ENCODE data around the gene MPPE1. TPM values are rescaled to one million over a fixed set of nuclear protein-coding genes. Genes with fewer than 3 reads are reported as not detected.

Gene MPPE1
- total RNA-seq, 1 donor from 2014 or later: 67.0 TPM

DNA sequence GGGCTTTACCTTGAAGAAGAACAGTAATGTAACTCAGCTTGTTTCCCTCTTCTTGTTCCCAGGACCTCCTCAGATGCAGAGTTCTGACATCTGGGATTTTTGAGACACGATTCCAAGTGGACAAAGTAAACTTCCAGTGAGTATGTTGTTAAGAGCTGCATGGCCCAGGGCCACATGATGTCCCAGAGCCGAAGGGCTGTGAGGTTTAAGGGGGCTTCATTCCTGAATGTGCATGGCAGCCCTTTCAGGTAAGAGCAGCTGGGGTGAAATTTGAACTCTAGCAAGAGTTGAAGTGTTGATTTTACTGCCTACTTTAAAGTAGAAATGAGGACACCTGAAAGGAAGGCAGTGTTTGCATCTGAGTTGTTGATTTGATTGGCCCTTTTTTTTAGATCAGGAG lies 43.6 kb downstream of the MPPE1 start:
- H3K4me3 ChIP-seq: no peak overlapping the region
- no peaks in the 10 kb centered on the region for H3K27me3 ChIP-seq
- no peaks in the 10 kb centered on the region for H3K36me3 ChIP-seq
- H3K9me3 ChIP-seq: no peaks in the 10 kb centered on the region
- no peaks in the 10 kb centered on the region for H3K4me1 ChIP-seq
- H3K27ac ChIP-seq: no peak overlapping the region
- ATAC-seq: no peak
- no peak for TF ChIP-seq CTCF (IDR thresholded peaks at IDR 0.05)
- no peak for DNase-seq
- intact Hi-C loops (cut with DNase I): no loop called here

DNA sequence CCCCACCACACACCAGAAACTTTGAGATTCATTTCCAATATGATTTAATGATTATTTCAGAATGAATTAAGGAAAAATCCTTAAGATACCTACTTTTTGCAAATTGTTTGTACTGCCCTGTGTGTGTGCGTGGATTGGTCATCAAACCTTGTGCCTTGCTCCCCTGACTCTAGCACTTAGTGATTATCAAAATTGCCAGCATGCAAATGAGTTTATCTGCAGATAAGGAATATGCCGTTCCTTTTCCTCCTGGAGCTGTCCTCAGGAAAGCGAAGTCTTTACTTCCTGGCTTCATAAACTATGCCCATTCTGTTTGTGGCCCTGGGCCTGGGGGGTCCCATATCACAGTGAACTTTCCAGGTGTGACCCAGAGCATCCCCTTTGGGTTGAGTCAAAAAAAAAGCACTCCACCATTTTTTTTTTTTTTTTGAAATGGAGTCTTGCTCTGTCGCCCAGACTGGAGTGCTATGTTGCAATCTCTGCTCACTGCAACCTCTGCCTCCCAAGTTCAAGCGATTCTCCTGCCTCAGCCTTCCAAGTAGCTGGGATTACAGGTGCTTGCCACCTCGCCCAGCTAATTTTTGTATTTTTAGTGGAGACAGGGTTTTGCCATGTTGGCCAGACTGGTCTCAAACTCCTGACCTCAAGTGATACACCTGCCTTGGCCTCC lies 45.5 kb downstream of the MPPE1 start:
- Histone ChIP-seq H3K4me3 (no peak overlapping the region), H3K4me1 (no peaks in the 10 kb centered on the region), H3K36me3 (no peaks in the 10 kb centered on the region), H3K27me3 (no peaks in the 10 kb centered on the region), H3K27ac (no peak overlapping the region), H3K9me3 (no peaks in the 10 kb centered on the region)
- intact Hi-C loops (cut with DNase I): no loop called here
- TF ChIP-seq CTCF (IDR thresholded peaks at IDR 0.05): no peak
- ATAC-seq (no peak), DNase-seq (no peak)

DNA sequence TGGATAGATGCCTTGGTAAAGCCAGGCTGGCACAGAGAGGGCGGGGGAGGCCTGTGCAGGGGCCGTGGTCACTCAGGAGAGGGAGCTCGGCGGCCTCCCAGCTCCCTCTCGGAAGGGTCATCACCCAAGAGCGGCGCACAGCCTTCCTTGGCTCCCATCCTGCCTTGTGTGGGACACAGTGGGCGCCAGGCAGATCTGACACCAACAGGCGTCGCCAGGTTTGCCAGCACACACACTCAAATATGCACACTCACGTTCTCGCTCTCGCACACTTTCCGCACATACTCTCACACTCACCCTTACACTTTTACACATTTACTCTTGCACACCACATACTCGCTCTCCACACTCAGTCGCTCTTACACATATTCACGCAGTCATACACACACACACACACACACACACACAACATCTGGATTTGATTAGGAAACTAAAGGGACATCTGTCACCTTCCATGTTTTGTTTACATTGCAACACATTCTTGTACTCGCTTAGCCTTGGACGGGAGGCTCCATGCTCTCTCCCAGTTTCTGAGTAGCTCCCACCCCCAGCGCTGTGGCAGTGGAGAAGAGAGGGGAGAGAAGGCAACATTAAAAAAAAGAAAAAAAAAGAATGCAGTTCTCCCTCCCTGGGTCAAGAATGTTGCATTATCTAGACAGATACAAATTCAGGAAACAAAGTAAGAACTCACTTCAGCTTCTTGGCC lies 46.4 kb downstream of the MPPE1 start:
- Histone ChIP-seq H3K9me3 (no peaks in the 10 kb centered on the region), H3K27me3 (no peaks in the 10 kb centered on the region), H3K36me3 (no peaks in the 10 kb centered on the region), H3K27ac (no peak overlapping the region), H3K4me3 (no peak overlapping the region), H3K4me1 (no peaks in the 10 kb centered on the region)
- DNase-seq: no peak
- intact Hi-C loops (cut with DNase I): no loop called here
- TF ChIP-seq CTCF (IDR thresholded peaks at IDR 0.05): no peak
- no peak for ATAC-seq

- ATAC-seq (peak; percentile 42), DNase-seq (no peak)
- TF ChIP-seq CTCF (IDR thresholded peaks at IDR 0.05): no peak
- Histone ChIP-seq H3K27me3 (no peaks in the 10 kb centered on the region), H3K27ac (no peak overlapping the region), H3K4me1 (no peaks in the 10 kb centered on the region), H3K36me3 (no peaks in the 10 kb centered on the region), H3K4me3 (no peak overlapping the region), H3K9me3 (no peaks in the 10 kb centered on the region)
- intact Hi-C loops (cut with DNase I): no loop called here
These were observed 47.3 kb downstream of the MPPE1 start for GRCh38 chr18:11860594-11861450.

- no peak for TF ChIP-seq CTCF (IDR thresholded peaks at IDR 0.05)
- ATAC-seq (no peak), DNase-seq (no peak)
- H3K27ac ChIP-seq: no peak overlapping the region
- H3K4me3 ChIP-seq: no peak overlapping the region
- no peaks in the 10 kb centered on the region for H3K27me3 ChIP-seq
- intact Hi-C loops (cut with DNase I): no loop called here
- no peaks in the 10 kb centered on the region for H3K9me3 ChIP-seq
- peaks cover 6% of the 10 kb centered on the region for H3K36me3 ChIP-seq
- no peaks in the 10 kb centered on the region for H3K4me1 ChIP-seq
These were observed 48.2 kb downstream of the MPPE1 start for GRCh38 chr18:11859903-11860407.

Data from upper lobe of right lung (tissue), 1 donor.